Colonic mucosa (tissue), 4 donors: Measurements from ENCODE around the gene INPP5A. TPM values are rescaled to one million over a fixed set of nuclear protein-coding genes. Genes with fewer than 3 reads are reported as not detected.

Source experiments
- DNase-seq: peaks from one replicate; pipeline ENCODE4 v3.0.0-alpha.2; 2020
- H3K27ac ChIP-seq: fragments of 200-600 bp; one replicate; pipeline ENCODE4 v1.8.0; 2021
- H3K27me3 ChIP-seq: fragments of 200-600 bp; one replicate; pipeline ENCODE4 v1.8.0; 2021
- H3K36me3 ChIP-seq: fragments of 200-600 bp; one replicate; pipeline ENCODE4 v1.8.0; 2021
- H3K4me1 ChIP-seq: fragments of 200-600 bp; one replicate; pipeline ENCODE4 v1.8.0; 2021; ENCODE audit warnings: mild to moderate bottlenecking
- H3K4me3 ChIP-seq: fragments of 200-600 bp; one replicate; pipeline ENCODE4 v1.8.0; 2021
- H3K9ac ChIP-seq, 2 donors: one replicate each; pipeline ENCODE4 v1.7.0; 2013; ENCODE audit warnings: control low read depth in 2 of 2, low read depth in 2 of 2, low read length in 2 of 2
- H3K9me3 ChIP-seq: fragments of 200-600 bp; one replicate; pipeline ENCODE4 v1.8.0; 2021
- intact Hi-C: fragments of 100-400 bp; cut with DNase I; formaldehyde crosslinking; loops from one replicate; pipeline ENCODE4 v1.14.1; 2022
- total RNA-seq, 2 donors: library from RNA; stranded (reverse); fragmentation: NEBNext Ultra II Directional in 1 of 2; extraction: Animal tissue kit (Norgen Biotek cat#: 25700) in 1 of 2; gene quantifications; one replicate each; pipeline ENCODE4 v1.2.1, GENCODE V29; 2021
- TF ChIP-seq, protein P1 (sequence below): fragments of 200-600 bp; IDR thresholded peaks from one replicate; pipeline ENCODE4 v1.8.0; 2022; ENCODE audit warnings: antibody characterized with exemption, mild to moderate bottlenecking
- donor health status: healthy.
- donor health status: DM: no; HTN: no; CAD: no.
- donor health status: DM: no; HTN: no; CAD: no.

INPP5A gene
- total RNA-seq, 2 donors from 2014 or later: 29.9 to 41.5 TPM

DNA sequence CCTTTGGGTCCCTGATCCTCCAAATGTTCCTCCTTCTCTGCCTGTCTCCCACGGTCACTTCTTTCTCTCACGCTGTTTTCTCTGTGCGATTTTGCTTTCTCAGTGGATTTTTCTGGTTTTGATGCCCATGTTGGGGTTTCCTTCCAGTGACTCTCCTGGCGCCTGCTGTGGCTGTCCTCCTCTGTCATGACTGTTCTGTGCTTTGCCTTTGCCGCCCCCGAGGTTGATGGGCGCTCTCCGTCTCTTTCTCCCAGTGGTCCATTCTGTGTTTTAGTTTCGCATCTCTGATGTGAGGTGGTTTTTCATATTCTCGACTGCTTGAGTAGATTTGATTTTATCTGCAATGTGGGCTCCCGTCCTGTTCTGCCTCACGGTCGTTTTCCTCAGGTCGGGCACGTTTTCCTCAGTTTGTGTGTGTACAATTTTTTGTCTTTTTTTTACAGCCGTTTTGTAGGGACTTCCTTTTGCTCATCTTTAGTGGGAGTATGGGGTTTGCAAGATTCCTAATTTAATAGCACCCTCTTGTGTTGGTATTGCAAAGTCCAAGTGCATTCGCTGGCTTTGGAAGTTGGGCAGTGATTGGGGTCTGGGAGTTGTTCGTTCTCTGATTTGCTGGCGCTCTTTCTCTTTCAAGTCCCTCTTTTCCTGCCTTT lies 100.0 kb downstream of the INPP5A start:
- DNase-seq: no peak
- TF ChIP-seq, protein P1, sequence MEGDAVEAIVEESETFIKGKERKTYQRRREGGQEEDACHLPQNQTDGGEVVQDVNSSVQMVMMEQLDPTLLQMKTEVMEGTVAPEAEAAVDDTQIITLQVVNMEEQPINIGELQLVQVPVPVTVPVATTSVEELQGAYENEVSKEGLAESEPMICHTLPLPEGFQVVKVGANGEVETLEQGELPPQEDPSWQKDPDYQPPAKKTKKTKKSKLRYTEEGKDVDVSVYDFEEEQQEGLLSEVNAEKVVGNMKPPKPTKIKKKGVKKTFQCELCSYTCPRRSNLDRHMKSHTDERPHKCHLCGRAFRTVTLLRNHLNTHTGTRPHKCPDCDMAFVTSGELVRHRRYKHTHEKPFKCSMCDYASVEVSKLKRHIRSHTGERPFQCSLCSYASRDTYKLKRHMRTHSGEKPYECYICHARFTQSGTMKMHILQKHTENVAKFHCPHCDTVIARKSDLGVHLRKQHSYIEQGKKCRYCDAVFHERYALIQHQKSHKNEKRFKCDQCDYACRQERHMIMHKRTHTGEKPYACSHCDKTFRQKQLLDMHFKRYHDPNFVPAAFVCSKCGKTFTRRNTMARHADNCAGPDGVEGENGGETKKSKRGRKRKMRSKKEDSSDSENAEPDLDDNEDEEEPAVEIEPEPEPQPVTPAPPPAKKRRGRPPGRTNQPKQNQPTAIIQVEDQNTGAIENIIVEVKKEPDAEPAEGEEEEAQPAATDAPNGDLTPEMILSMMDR: peak; percentile 67
- Histone ChIP-seq H3K36me3 (no peaks in the 10 kb centered on the region), H3K9ac (no peak overlapping the region), H3K9me3 (no peaks in the 10 kb centered on the region), H3K27me3 (no peaks in the 10 kb centered on the region), H3K4me3 (no peak overlapping the region), H3K27ac (no peak overlapping the region), H3K4me1 (peaks cover 12% of the 10 kb centered on the region)
- intact Hi-C loops: loop anchor here (1.0 to 5.0 kb wide), 2 partner anchors 95 to 179 kb away; no protein-coding TSS in a partner anchor

DNA sequence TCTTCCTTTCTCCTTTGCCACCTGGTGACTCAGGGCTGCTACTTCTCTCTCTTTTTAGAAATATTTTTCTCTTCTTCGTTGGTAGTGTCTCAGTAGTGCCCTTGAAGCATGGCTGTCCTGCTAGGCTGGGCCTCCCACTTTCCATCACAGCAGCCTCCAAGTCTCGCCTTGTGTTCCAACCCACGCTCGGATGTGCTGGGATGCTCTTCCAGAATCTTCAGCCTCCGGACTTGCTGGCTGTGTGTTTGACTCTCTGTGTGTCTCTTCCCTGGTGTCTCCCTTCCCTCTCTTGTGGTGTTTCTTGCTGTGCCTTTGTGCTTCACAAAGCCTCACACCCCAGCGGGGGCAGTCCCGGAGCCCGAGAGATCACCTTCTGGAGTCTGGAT lies 100.5 kb downstream of the INPP5A start:
- Histone ChIP-seq H3K4me3 (no peak overlapping the region), H3K36me3 (no peaks in the 10 kb centered on the region), H3K9ac (no peak overlapping the region), H3K27me3 (no peaks in the 10 kb centered on the region), H3K27ac (no peak overlapping the region), H3K4me1 (peaks cover 12% of the 10 kb centered on the region), H3K9me3 (no peaks in the 10 kb centered on the region)
- DNase-seq: no peak
- TF ChIP-seq, protein P1: no peak
- intact Hi-C loops: loop anchor here (5.0 kb wide), 1 partner anchor 96 kb away; no protein-coding TSS in a partner anchor

DNA sequence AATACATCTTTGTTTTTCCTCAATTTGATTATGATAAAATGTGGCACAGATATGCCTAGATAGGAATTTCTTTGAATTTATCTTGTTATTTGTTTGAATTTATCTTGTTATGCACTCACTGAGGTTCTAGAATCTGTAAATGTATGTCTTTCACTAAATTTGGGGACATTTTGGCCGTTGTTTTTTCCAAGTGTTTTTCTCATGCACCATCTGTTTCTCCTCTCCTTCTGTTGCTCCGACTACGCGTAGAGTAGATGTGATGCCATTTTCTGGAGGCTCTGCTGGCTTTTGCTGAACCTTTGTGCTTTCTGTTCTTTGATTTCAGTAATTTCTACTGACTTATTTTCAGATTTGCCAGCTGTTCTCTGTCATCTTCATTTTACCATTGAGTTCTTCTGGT lies 101.9 kb downstream of the INPP5A start:
- no peak overlapping the region for H3K9ac ChIP-seq
- no peak overlapping the region for H3K4me3 ChIP-seq
- TF ChIP-seq, protein P1: no peak
- H3K27me3 ChIP-seq: no peaks in the 10 kb centered on the region
- DNase-seq: no peak
- no peak overlapping the region for H3K27ac ChIP-seq
- H3K4me1 ChIP-seq: peaks cover 12% of the 10 kb centered on the region
- H3K9me3 ChIP-seq: no peaks in the 10 kb centered on the region
- H3K36me3 ChIP-seq: no peaks in the 10 kb centered on the region
- intact Hi-C loops: loop anchor here (5.0 kb wide), 1 partner anchor 97 kb away; no protein-coding TSS in a partner anchor

DNA sequence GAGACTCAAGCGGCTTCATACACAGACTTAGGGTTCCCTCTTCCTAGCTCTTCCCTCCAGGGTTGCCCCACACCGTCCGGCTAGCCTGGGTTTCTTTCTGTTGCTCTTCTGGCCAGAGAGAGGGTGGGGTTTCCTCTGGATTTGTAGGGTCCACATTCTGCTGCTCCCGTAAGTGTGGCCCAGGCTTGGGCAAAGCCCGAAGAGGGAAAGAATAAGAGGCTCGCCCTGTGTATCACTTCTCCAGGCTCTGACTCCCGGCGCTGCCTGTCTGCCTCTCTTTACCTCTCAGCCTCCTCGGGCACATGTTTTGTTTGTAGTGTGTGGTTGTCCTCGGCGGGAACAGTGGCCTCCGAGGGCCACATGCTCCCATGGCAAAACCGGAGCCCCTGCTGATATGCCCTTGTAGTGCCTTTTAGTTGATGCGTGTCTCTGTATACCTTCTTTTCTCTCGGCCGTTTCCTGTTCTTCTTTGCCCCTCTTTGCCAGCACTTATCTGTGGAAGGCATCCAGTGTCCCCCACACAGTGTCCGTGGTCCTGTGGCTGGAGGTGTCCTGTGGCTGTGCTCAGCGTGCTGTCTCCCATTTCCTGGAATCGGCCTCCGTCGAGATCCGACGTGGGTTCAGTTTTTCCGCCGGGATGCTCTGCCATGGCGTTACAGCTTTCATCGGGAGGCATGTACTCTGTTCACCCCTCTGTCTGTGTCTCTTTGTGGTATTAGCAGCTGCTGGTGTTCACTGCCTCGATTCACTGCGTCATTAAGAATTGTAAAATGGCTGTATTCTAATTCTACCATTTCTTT lies 102.9 kb downstream of the INPP5A start:
- Histone ChIP-seq H3K27ac (no peak overlapping the region), H3K9ac (no peak overlapping the region), H3K36me3 (no peaks in the 10 kb centered on the region), H3K9me3 (no peaks in the 10 kb centered on the region), H3K4me1 (peaks cover 10% of the 10 kb centered on the region), H3K27me3 (no peaks in the 10 kb centered on the region), H3K4me3 (no peak overlapping the region)
- intact Hi-C loops: loop anchor here (5.0 to 10.0 kb wide), 2 partner anchors 258 to 416 kb away; no protein-coding TSS in a partner anchor
- no peak for DNase-seq
- TF ChIP-seq, protein P1: no peak

DNA sequence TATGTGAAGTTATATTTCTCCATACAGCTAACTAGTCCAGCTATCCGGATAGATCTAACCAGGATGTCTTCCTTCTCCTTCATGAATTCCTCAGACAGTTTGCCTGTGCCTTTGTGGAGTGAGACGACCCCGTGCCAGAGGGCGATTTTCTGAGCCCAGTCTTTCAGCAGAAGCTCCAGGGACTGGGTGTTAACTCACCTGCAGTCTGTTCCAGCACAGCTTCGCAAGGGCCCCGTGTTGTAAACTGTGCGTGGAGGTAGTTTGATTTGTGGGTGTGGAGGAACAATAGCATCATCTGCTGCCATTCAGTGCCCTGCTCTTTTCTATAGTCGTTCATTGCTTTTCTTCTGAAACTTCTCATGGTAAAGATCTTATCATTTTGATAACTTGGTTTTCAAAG lies 103.8 kb downstream of the INPP5A start:
- TF ChIP-seq, protein P1: no peak
- no peak overlapping the region for H3K4me3 ChIP-seq
- H3K9me3 ChIP-seq: no peaks in the 10 kb centered on the region
- H3K27ac ChIP-seq: no peak overlapping the region
- intact Hi-C loops: loop anchor here (5.0 to 10.0 kb wide), 2 partner anchors 259 to 417 kb away; no protein-coding TSS in a partner anchor
- H3K9ac ChIP-seq: no peak overlapping the region
- peaks cover 10% of the 10 kb centered on the region for H3K4me1 ChIP-seq
- no peak for DNase-seq
- no peaks in the 10 kb centered on the region for H3K27me3 ChIP-seq
- no peaks in the 10 kb centered on the region for H3K36me3 ChIP-seq
